Motor neuron (in vitro differentiated cells): ENCODE data around the gene TENM3. TPM values are rescaled to one million over a fixed set of nuclear protein-coding genes. Genes with fewer than 3 reads are reported as not detected.

Source experiments
- ATAC-seq, 8 experiments: fragments of 200-7000 bp; cut with Tn5 transposase; replicated peaks in 6 of 8; 2 replicates each; pipeline ENCODE4 v1.8.0; 2021; ENCODE audit warnings: mild to moderate bottlenecking in 8 of 8, moderate library complexity in 8 of 8
- H3K27ac ChIP-seq, 2 donors: fragments of 250-450 bp; sonication (Bioruptor Pico); 2 replicates each; pipeline ENCODE4 v1.9.0; 2021; ENCODE audit warnings: antibody characterized with exemption in 2 of 2, mild to moderate bottlenecking in 2 of 2, moderate library complexity in 1 of 2
- H3K4me1 ChIP-seq, 2 donors: fragments of 250-450 bp; sonication (Bioruptor Pico); replicated peaks in 1 of 2; 2 replicates each; pipeline ENCODE4 v1.6.1; 2021; ENCODE audit warnings: antibody characterized with exemption in 2 of 2, mild to moderate bottlenecking in 2 of 2, moderate library complexity in 1 of 2
- H3K4me3 ChIP-seq, 5 donors: fragments of 250-450 bp; sonication (Bioruptor Pico); 2 replicates each; pipeline ENCODE4 v1.9.0; 2021; ENCODE audit warnings: antibody characterized with exemption in 5 of 5, mild to moderate bottlenecking in 5 of 5, moderate library complexity in 4 of 5
- WGBS, 10 experiments: fragments of 450-650 bp; shearing (Covaris generic); methylation state at CpG; one replicate each; pipeline ENCODE4 v1.0.0; 2022; 5-methylcytosine and 5-hydroxymethylcytosine counted together
- in situ Hi-C, 9 experiments: fragments of 400-800 bp; cut with MboI; loops; one replicate each; pipeline ENCODE4 v1.15.0; 2021; ENCODE audit warnings: low sequenced_read_pairs in 9 of 9, low pct_unique_long_range_greater_than_20kb in 2 of 9; ENCODE audit not compliant: unreplicated experiment in 9 of 9
- total RNA-seq, 8 experiments: library from RNA; unstranded; fragments of 300-600 nt; gene quantifications; 2 replicates each; pipeline versions ENCODE4 v1.2.3 to v1.2.4, GENCODE V29; 2022

Gene TENM3
- total RNA-seq, 8 experiments from 2014 or later = 9.1 to 129 (median 42.0) TPM

GRCh38 chr4:182671749-182672148, 428.5 kb downstream of the TENM3 start:
- no peak overlapping the region for H3K4me3 ChIP-seq
- no peak for ATAC-seq
- H3K27ac ChIP-seq = no peak overlapping the region
- H3K4me1 ChIP-seq = no peaks in the 10 kb centered on the region
- 27 to 100% (median 88%) methylated on average over 1 to 5 of the region's 5 CpGs for WGBS, 10 experiments
- in situ Hi-C loops = no loop called here

GRCh38 chr4:182678590-182678989, 435.4 kb downstream of the TENM3 start:
- WGBS, 10 experiments = 64 to 100% (median 99%) methylated on average over 2 to 4 of the region's 4 CpGs
- no peak for ATAC-seq
- no peak overlapping the region for H3K4me3 ChIP-seq
- peaks cover 10 to 25% of the 10 kb centered on the region in 2 donors for H3K4me1 ChIP-seq
- in situ Hi-C loops = no loop called here
- no peak overlapping the region for H3K27ac ChIP-seq

- in situ Hi-C loops = no loop called here
- Histone ChIP-seq H3K4me3 (peak overlapping the region in 1 of 5 donors; percentile 18), H3K4me1 (peaks cover 14 to 25% of the 10 kb centered on the region in 2 donors), H3K27ac (no peak overlapping the region)
- peak in 5 of 8 experiments; percentile 43 to 81 (median 72) for ATAC-seq
- 39 to 98% (median 73%) methylated on average over 7 to 10 of the region's 11 CpGs; no CpG with 5 or more reads in 1 of the 10 experiments for WGBS, 10 experiments
These were observed 436.3 kb downstream of the TENM3 start for GRCh38 chr4:182679533-182679932.

GRCh38 chr4:182680234-182680653, 437.0 kb downstream of the TENM3 start:
- in situ Hi-C loops = no loop called here
- Histone ChIP-seq H3K4me1 (peaks cover 14 to 25% of the 10 kb centered on the region in 2 donors), H3K27ac (no peak overlapping the region), H3K4me3 (peak overlapping the region in 2 of 5 donors; percentile 15 to 18)
- ATAC-seq = peak in 5 of 8 experiments; percentile 67 to 83 (median 77)
- WGBS, 10 experiments = 12 to 95% (median 34%) methylated on average over 3 to 14 of the region's 15 CpGs; no CpG with 5 or more reads in 2 of the 10 experiments

- no peak overlapping the region for H3K4me3 ChIP-seq
- no peak overlapping the region for H3K27ac ChIP-seq
- in situ Hi-C loops = no loop called here
- H3K4me1 ChIP-seq = peaks cover 14 to 25% of the 10 kb centered on the region in 2 donors
- 13 to 68% (median 55%) methylated on average over 4 to 5 of the region's 5 CpGs; no CpG with 5 or more reads in 1 of the 10 experiments for WGBS, 10 experiments
- peak in 3 of 8 experiments; percentile 16 to 61 (median 20) for ATAC-seq
These were observed 440.5 kb downstream of the TENM3 start for GRCh38 chr4:182683661-182684060.

- in situ Hi-C loops = no loop called here
- ATAC-seq = peak in 5 of 8 experiments; percentile 10 to 68 (median 67)
- no peak overlapping the region for H3K27ac ChIP-seq
These were observed 441.6 kb downstream of the TENM3 start for GRCh38 chr4:182684796-182685195.

GRCh38 chr4:182688081-182688480, 444.9 kb downstream of the TENM3 start:
- WGBS, 10 experiments = 20 to 74% (median 58%) methylated on average over 2 to 12 of the region's 14 CpGs

More at GRCh38 chr4:182684796-182685195, 441.6 kb downstream of the TENM3 start:
- Histone ChIP-seq H3K4me3 (no peak overlapping the region), H3K4me1 (peaks cover 12 to 19% of the 10 kb centered on the region in 2 donors)

GRCh38 chr4:182694551-182694950, 451.3 kb downstream of the TENM3 start:
- Histone ChIP-seq H3K4me1 (no peaks in the 10 kb centered on the region), H3K4me3 (no peak overlapping the region), H3K27ac (no peak overlapping the region)
- 32 to 100% (median 92%) methylated on average over 2 of the region's 2 CpGs; no CpG with 5 or more reads in 1 of the 10 experiments for WGBS, 10 experiments
- in situ Hi-C loops = no loop called here
- ATAC-seq = no peak

More at GRCh38 chr4:182688081-182688480, 444.9 kb downstream of the TENM3 start:
- peaks cover 0 to 4% of the 10 kb centered on the region in 2 donors for H3K4me1 ChIP-seq
- in situ Hi-C loops = no loop called here
- no peak overlapping the region for H3K27ac ChIP-seq
- H3K4me3 ChIP-seq = no peak overlapping the region
- ATAC-seq = peak in 3 of 8 experiments; percentile 17 to 53 (median 39)

GRCh38 chr4:182695009-182695408, 451.8 kb downstream of the TENM3 start:
- WGBS, 10 experiments = 57 to 100% (median 93%) methylated on average over 1 to 3 of the region's 3 CpGs; no CpG with 5 or more reads in 4 of the 10 experiments
- Histone ChIP-seq H3K27ac (no peak overlapping the region), H3K4me3 (no peak overlapping the region), H3K4me1 (no peaks in the 10 kb centered on the region)
- ATAC-seq = no peak
- in situ Hi-C loops = no loop called here

- 36 to 100% (median 80%) methylated on average over 1 to 2 of the region's 2 CpGs; no CpG with 5 or more reads in 1 of the 10 experiments for WGBS, 10 experiments
- in situ Hi-C loops = no loop called here
- Histone ChIP-seq H3K4me3 (no peak overlapping the region), H3K4me1 (peaks cover 0 to 2% of the 10 kb centered on the region in 2 donors), H3K27ac (no peak overlapping the region)
- peak in 2 of 8 experiments; percentile 22 to 36 for ATAC-seq
These were observed 452.6 kb downstream of the TENM3 start for GRCh38 chr4:182695842-182696241.

GRCh38 chr4:182697094-182697493, 453.9 kb downstream of the TENM3 start:
- H3K27ac ChIP-seq = no peak overlapping the region
- 0 to 100% (median 81%) methylated on average over 2 to 5 of the region's 6 CpGs; no CpG with 5 or more reads in 4 of the 10 experiments for WGBS, 10 experiments
- no peak overlapping the region for H3K4me3 ChIP-seq
- H3K4me1 ChIP-seq = peaks cover 0 to 2% of the 10 kb centered on the region in 2 donors
- in situ Hi-C loops = no loop called here
- no peak for ATAC-seq

GRCh38 chr4:182698212-182698611, 455.0 kb downstream of the TENM3 start:
- Histone ChIP-seq H3K4me1 (peaks cover 0 to 2% of the 10 kb centered on the region in 2 donors), H3K27ac (no peak overlapping the region), H3K4me3 (no peak overlapping the region)
- in situ Hi-C loops = no loop called here
- ATAC-seq = no peak
- 49 to 98% (median 89%) methylated on average over 1 to 6 of the region's 6 CpGs; no CpG with 5 or more reads in 1 of the 10 experiments for WGBS, 10 experiments

GRCh38 chr4:182699201-182699600, 456.0 kb downstream of the TENM3 start:
- ATAC-seq = no peak
- H3K4me1 ChIP-seq = peaks cover 0 to 2% of the 10 kb centered on the region in 2 donors
- WGBS, 10 experiments = 33 to 100% (median 63%) methylated on average over 1 to 3 of the region's 3 CpGs; no CpG with 5 or more reads in 1 of the 10 experiments
- H3K27ac ChIP-seq = no peak overlapping the region
- no peak overlapping the region for H3K4me3 ChIP-seq
- in situ Hi-C loops = no loop called here

GRCh38 chr4:182699795-182700194, 456.6 kb downstream of the TENM3 start:
- in situ Hi-C loops = no loop called here
- ATAC-seq = peak in 2 of 8 experiments; percentile 7 to 14
- 15 to 100% (median 90%) methylated on average over 1 to 3 of the region's 3 CpGs; no CpG with 5 or more reads in 1 of the 10 experiments for WGBS, 10 experiments
- Histone ChIP-seq H3K27ac (no peak overlapping the region), H3K4me3 (no peak overlapping the region), H3K4me1 (peaks cover 0 to 2% of the 10 kb centered on the region in 2 donors)
